Colonic mucosa (tissue), 4 donors: ENCODE data around the gene MYO18A. TPM values are rescaled to one million over a fixed set of nuclear protein-coding genes. Genes with fewer than 3 reads are reported as not detected.

ENCODE experiments used
- DNase-seq: peaks from one replicate; pipeline ENCODE4 v3.0.0-alpha.2; 2020
- H3K27ac ChIP-seq: fragments of 200-600 bp; one replicate; pipeline ENCODE4 v1.8.0; 2021
- H3K27me3 ChIP-seq: fragments of 200-600 bp; one replicate; pipeline ENCODE4 v1.8.0; 2021
- H3K36me3 ChIP-seq: fragments of 200-600 bp; one replicate; pipeline ENCODE4 v1.8.0; 2021
- H3K4me1 ChIP-seq: fragments of 200-600 bp; one replicate; pipeline ENCODE4 v1.8.0; 2021; ENCODE audit warnings: mild to moderate bottlenecking
- H3K4me3 ChIP-seq: fragments of 200-600 bp; one replicate; pipeline ENCODE4 v1.8.0; 2021
- H3K9ac ChIP-seq, 2 donors: one replicate each; pipeline ENCODE4 v1.7.0; 2013; ENCODE audit warnings: control low read depth in 2 of 2, low read depth in 2 of 2, low read length in 2 of 2
- H3K9me3 ChIP-seq: fragments of 200-600 bp; one replicate; pipeline ENCODE4 v1.8.0; 2021
- CTCF ChIP-seq: fragments of 200-600 bp; IDR thresholded peaks from one replicate; pipeline ENCODE4 v1.8.0; 2022; ENCODE audit warnings: antibody characterized with exemption, mild to moderate bottlenecking
- intact Hi-C: fragments of 100-400 bp; cut with DNase I; formaldehyde crosslinking; loops from one replicate; pipeline ENCODE4 v1.14.1; 2022
- total RNA-seq, 2 donors: library from RNA; stranded (reverse); fragmentation: NEBNext Ultra II Directional in 1 of 2; extraction: Animal tissue kit (Norgen Biotek cat#: 25700) in 1 of 2; gene quantifications; one replicate each; pipeline ENCODE4 v1.2.1, GENCODE V29; 2021
- donor health status: healthy.
- donor health status: DM: no; HTN: no; CAD: no.
- donor health status: DM: no; HTN: no; CAD: no.

MYO18A gene
- total RNA-seq, 2 donors from 2014 or later, result 63.3 to 112 TPM

GRCh38 chr17:29032857-29033197, 147.4 kb downstream of the MYO18A start:
- no peak for TF ChIP-seq CTCF
- intact Hi-C loops, result no loop called here
- no peak overlapping the region for H3K4me3 ChIP-seq
- H3K36me3 ChIP-seq, result no peaks in the 10 kb centered on the region
- H3K27ac ChIP-seq, result no peak overlapping the region
- no peak overlapping the region for H3K9ac ChIP-seq
- H3K4me1 ChIP-seq, result no peaks in the 10 kb centered on the region
- DNase-seq, result no peak
- H3K9me3 ChIP-seq, result no peaks in the 10 kb centered on the region
- no peaks in the 10 kb centered on the region for H3K27me3 ChIP-seq

GRCh38 chr17:29032013-29032856, 148.0 kb downstream of the MYO18A start:
- no peaks in the 10 kb centered on the region for H3K9me3 ChIP-seq
- H3K36me3 ChIP-seq, result no peaks in the 10 kb centered on the region
- no peak overlapping the region for H3K4me3 ChIP-seq
- no peaks in the 10 kb centered on the region for H3K27me3 ChIP-seq
- intact Hi-C loops, result no loop called here
- no peak for TF ChIP-seq CTCF
- DNase-seq, result no peak
- H3K27ac ChIP-seq, result no peak overlapping the region
- H3K4me1 ChIP-seq, result no peaks in the 10 kb centered on the region
- no peak overlapping the region for H3K9ac ChIP-seq

- no peak for TF ChIP-seq CTCF
- no peak for DNase-seq
- H3K27me3 ChIP-seq, result no peaks in the 10 kb centered on the region
- H3K4me1 ChIP-seq, result no peaks in the 10 kb centered on the region
- H3K9me3 ChIP-seq, result no peaks in the 10 kb centered on the region
- no peak overlapping the region for H3K4me3 ChIP-seq
- intact Hi-C loops, result no loop called here
- no peak overlapping the region for H3K9ac ChIP-seq
- H3K36me3 ChIP-seq, result no peaks in the 10 kb centered on the region
- H3K27ac ChIP-seq, result no peak overlapping the region
Observed at GRCh38 chr17:29031488-29031887, 148.7 kb downstream of the MYO18A start.

GRCh38 chr17:29024316-29024952, 155.8 kb downstream of the MYO18A start:
- Histone ChIP-seq H3K27ac (no peak overlapping the region), H3K27me3 (peaks cover 10% of the 10 kb centered on the region), H3K9ac (no peak overlapping the region), H3K36me3 (no peaks in the 10 kb centered on the region), H3K9me3 (no peaks in the 10 kb centered on the region), H3K4me1 (peaks cover 3% of the 10 kb centered on the region), H3K4me3 (no peak overlapping the region)
- TF ChIP-seq CTCF, result no peak
- intact Hi-C loops, result no loop called here
- no peak for DNase-seq

GRCh38 chr17:29022074-29022473, 158.1 kb downstream of the MYO18A start:
- no peaks in the 10 kb centered on the region for H3K36me3 ChIP-seq
- peaks cover 10% of the 10 kb centered on the region for H3K27me3 ChIP-seq
- no peak overlapping the region for H3K4me3 ChIP-seq
- intact Hi-C loops, result no loop called here
- no peak overlapping the region for H3K9ac ChIP-seq
- no peak for DNase-seq
- no peak for TF ChIP-seq CTCF
- no peak overlapping the region for H3K27ac ChIP-seq
- no peaks in the 10 kb centered on the region for H3K9me3 ChIP-seq
- peaks cover 3% of the 10 kb centered on the region for H3K4me1 ChIP-seq
